Skin epidermis (tissue), 12 donors: ENCODE data around the gene PIRT.

Experiments
- H3K27ac ChIP-seq, 21 experiments: fragments of 200-600 bp; sonication (generic) in 11 of 21; one replicate each; pipeline ENCODE4 v1.5.0; 2020; ENCODE audit warnings: mild to moderate bottlenecking in 3 of 21, inconsistent platforms in 2 of 21, moderate library complexity in 2 of 21
- H3K4me3 ChIP-seq, 7 experiments: fragments of 200-600 bp; sonication (generic) in 2 of 7; one replicate each; pipeline ENCODE4 v1.5.0; 2020; ENCODE audit warnings: inconsistent platforms in 2 of 7, mild to moderate bottlenecking in 2 of 7, moderate library complexity in 1 of 7

The PIRT gene

GRCh38 chr17:10793816-10794215 lies 44.1 kb downstream of the PIRT start:
- no peak overlapping the region for H3K4me3 ChIP-seq
- H3K27ac ChIP-seq, result peak overlapping the region in 1 of 21 experiments; percentile 7

GRCh38 chr17:10793256-10793655 lies 44.6 kb downstream of the PIRT start:
- H3K27ac ChIP-seq, result peak overlapping the region in 2 of 21 experiments; percentile 7 to 74
- no peak overlapping the region for H3K4me3 ChIP-seq

- Histone ChIP-seq H3K27ac (peak overlapping the region in 15 of 21 experiments; percentile 18 to 77 (median 67)), H3K4me3 (no peak overlapping the region)
Measured at GRCh38 chr17:10792151-10792550, 45.7 kb downstream of the PIRT start.

- Histone ChIP-seq H3K4me3 (no peak overlapping the region), H3K27ac (peak overlapping the region in 18 of 21 experiments; percentile 3 to 77 (median 66))
Measured at GRCh38 chr17:10790491-10791401, 47.1 kb downstream of the PIRT start.

- peak overlapping the region in 12 of 21 experiments; percentile 1 to 76 (median 64) for H3K27ac ChIP-seq
Measured at GRCh38 chr17:10789694-10790271, 48.1 kb downstream of the PIRT start.

GRCh38 chr17:10787306-10788045 lies 50.4 kb downstream of the PIRT start:
- Histone ChIP-seq H3K27ac (no peak overlapping the region), H3K4me3 (no peak overlapping the region)

More at GRCh38 chr17:10789694-10790271, 48.1 kb downstream of the PIRT start:
- H3K4me3 ChIP-seq, result no peak overlapping the region

- H3K27ac ChIP-seq, result no peak overlapping the region
- no peak overlapping the region for H3K4me3 ChIP-seq
Measured at GRCh38 chr17:10785295-10785694, 52.6 kb downstream of the PIRT start.

- H3K27ac ChIP-seq, result no peak overlapping the region
- H3K4me3 ChIP-seq, result no peak overlapping the region
Measured at GRCh38 chr17:10779609-10780008, 58.3 kb downstream of the PIRT start.

- Histone ChIP-seq H3K27ac (no peak overlapping the region), H3K4me3 (no peak overlapping the region)
Measured at GRCh38 chr17:10777890-10778289, 60.0 kb downstream of the PIRT start.

GRCh38 chr17:10777131-10777807 lies 60.6 kb downstream of the PIRT start:
- Histone ChIP-seq H3K27ac (no peak overlapping the region), H3K4me3 (no peak overlapping the region)

- Histone ChIP-seq H3K27ac (no peak overlapping the region), H3K4me3 (no peak overlapping the region)
Measured at GRCh38 chr17:10776381-10776780, 61.5 kb downstream of the PIRT start.

- no peak overlapping the region for H3K27ac ChIP-seq
- no peak overlapping the region for H3K4me3 ChIP-seq
Measured at GRCh38 chr17:10775740-10776356, 62.0 kb downstream of the PIRT start.

- no peak overlapping the region for H3K4me3 ChIP-seq
- no peak overlapping the region for H3K27ac ChIP-seq
Measured at GRCh38 chr17:10775058-10775457, 62.8 kb downstream of the PIRT start.

GRCh38 chr17:10773391-10773790 lies 64.5 kb downstream of the PIRT start:
- no peak overlapping the region for H3K4me3 ChIP-seq
- no peak overlapping the region for H3K27ac ChIP-seq
